NOMO-1 (cell line): Measurements from ENCODE around the gene DPP6.

ENCODE experiments used
- DNase-seq, 2 experiments: peaks; one replicate each; lab custom pipeline; 2025; ENCODE audit not compliant: unreplicated experiment in 2 of 2; lab: John Stamatoyannopoulos, UW

Gene DPP6

DNA sequence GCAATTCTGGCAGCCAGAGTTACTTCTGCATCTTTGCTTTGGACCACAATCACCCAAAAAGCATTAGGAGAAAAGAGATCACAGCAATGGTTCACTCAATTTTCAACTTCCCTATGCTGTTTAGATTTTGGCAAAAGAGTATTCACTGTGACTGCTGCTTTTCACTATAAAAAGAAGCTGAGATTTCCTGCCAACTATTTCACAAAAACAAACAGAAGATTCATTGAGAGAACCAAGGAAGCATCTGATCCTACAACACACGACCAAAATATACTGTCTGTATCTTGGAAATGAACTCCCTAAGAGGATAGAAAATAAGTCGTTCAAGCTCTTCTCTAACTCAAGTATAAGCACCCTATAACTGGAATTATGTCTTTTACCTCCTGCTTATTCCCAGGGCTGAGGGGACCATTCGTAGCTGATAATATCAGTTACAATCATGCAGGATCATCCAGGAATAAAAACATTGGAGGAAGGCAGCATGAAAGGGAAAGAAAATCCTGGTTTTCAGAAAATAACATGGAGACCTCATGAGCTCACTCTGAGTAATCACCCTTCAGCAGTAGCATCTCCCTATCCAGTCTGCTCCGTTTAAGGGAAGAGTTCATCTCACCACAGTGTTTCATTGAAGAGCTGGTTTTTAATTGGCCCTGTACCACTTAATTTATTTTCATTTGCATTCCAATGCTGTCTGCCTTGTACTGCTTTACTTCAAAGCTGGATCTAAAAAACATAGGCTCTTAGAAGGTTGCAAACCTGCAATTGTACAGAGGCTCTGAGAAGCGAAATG, 694.6 kb downstream of the DPP6 start:
- no peak for DNase-seq

DNA sequence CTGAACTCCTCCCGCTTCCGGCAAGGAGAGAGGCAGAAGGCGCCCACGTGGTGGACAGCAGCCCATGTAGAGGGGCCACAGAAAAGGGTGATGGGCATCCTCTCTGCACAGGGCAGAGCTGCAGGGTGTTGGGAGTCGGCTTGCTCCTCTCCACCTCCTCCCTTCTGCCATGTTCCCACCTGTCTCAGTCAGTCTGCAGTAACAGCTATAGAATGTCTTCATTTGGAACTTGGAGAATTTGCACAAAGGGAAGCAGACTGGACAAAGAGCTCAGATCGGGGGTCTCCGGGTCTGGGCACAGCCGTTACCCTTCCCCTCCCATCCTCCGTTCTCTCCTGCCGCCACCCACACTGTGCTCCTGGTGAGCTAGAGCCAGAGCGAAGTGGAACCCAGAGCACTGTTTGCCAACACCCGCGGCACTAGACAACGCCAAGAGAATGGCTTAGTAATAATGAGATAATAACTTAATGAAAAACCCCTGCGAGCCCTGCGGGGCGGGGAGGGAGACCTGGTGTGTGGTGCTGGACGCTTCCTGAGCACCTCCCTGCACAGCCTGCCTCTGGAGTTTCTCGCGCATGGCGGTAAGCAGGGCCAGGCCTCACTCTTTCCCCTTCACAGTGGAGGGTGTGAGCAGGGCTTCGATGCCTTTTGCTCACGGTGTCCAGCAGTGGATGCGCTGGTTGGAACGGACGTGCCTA, 696.0 kb downstream of the DPP6 start:
- DNase-seq: no peak

DNA sequence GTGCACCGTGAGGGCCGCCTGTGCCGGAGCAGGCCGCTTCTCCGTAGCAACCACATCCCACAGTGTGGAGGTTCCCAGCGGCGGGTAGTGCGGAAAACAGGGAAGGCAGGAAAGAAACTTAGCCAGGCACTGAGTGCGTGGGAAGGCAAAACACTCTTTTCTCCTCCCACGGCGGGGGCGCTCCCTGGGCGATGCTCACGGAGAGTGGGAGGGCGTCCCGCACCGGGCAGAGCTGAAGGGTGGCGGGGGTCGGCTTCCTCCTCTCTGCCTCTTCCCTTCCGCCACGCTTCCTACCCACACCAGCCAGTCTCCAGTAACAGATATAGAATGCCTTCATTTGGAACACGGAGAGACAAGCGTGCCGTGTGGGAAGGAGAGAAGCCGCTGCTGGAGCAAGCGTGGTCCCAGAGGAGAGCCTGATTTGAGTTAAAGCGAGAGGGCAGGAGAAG, 698.2 kb downstream of the DPP6 start:
- no peak for DNase-seq

DNA sequence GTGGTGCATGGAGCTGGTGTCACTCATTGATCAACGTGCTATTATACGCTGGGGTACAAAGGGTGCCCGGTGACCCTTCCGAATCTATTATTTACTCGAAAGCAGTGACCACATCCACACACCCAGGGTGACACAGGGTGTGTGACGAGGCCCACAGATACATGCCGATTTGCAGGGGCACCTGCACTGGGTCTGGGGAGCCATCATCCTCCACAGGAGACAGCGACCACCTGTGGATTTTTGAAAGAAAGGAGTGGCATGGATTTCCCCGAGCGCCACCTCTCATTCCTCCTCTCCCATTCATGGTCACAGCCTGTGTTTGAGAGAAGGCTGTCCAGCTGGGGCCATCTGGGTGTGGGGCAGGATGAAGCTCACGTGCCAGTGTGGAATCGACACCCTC, 701.0 kb downstream of the DPP6 start:
- no peak for DNase-seq

DNA sequence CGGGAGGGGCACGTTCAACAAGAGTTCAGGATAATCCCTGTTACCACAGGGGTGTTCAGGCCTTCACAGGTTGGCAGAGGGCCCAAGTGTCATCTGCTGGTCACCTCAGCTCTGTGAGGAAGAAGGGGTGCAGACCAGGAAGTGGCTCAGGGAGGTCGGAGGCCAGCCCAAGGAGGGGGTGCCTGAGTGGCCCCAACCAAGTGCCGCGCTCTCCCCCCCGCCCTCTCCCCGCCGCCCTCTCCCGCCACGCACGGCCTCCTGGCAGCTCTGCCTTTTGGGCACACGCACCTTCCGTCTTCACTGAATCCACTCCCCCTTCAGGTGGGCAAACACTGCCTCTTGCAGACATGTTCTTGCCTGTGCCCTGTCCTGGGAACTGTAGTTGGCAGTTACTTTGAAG, 705.6 kb downstream of the DPP6 start:
- no peak for DNase-seq

DNA sequence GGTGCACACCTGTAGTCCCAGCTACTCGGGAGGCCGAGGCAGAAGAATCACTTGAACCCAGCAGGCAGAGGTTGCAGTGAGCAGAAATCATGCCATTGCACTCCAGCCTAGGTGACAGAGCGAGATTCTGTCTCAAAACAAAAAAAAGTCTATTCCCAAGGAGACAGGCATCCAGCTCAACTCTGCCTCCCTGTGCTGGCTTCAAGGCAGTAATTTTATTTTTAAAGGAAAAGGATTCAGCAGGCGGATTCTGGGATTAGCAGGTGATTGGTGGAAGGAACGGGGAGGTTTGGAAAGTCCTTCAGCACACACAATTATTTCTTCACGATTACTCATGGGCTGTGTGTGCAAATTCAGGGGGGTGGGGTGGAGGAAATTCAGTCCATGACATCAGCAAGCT, 707.8 kb downstream of the DPP6 start:
- DNase-seq: no peak

DNA sequence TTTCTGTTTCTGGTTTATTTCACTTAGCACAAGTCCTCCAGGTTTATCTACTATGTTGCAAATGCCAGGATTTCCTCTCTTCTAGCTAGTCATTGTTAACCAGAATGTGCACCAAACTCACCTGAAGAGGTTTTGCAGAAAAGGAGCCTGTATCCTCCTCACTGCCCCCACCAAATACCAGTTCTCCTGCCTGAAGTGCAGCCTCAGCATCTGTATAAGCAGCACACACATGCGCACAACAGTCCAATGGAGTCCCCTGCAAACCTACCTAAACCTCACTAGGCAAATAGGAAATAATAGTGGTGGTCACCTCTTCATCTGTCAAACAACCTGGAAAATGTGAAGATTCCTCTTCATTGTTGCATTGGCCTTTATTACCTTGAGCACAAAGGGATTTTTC, 712.9 kb downstream of the DPP6 start:
- DNase-seq: no peak

DNA sequence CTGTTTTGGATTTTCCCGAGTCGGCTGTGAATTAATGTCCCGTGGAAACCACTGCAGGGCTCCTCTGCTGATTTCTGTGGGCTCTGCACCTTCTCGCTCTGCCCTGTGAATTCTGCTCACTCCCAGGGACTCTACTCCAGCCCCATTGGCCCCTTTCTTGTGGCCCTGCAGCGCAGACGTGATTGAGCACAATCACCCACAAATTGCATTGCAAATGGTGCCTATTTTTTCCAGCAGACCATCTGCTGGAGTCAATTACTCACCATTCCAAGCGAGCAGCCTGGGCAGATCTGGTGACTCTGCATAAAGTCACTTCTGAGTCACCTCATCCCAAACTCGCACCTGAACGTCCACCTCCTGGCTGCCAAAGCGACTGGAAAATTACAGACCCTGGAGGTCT, 714.9 kb downstream of the DPP6 start:
- DNase-seq: no peak

DNA sequence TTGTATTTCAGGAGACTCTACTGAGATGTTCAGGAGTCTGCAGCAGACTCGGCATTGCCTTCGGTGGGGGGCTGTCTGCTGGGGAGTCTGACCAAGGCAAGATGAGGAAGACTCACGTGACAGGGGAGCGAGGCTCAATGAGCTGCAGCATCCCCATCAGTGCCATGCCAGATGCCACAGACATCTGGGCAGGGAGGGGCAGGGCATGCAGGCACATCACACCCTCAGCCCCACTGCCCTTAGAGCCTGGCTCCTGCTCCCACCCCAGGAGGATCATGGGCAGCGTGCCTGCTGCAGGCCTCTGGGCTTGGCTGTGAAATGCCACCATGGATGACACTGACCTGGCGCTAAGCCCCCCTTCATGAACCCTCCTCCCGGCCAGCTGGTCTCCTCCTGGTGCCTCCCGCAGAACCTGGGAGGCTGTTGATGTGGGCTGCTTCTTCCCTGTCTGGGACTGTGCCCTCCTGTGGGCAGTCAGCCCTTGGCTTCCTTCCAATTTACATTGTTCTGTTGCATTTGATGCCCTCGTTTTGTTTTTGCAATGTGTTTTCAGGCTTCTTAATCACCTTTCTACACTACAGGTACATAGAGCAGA, 715.7 kb downstream of the DPP6 start:
- DNase-seq: no peak

DNA sequence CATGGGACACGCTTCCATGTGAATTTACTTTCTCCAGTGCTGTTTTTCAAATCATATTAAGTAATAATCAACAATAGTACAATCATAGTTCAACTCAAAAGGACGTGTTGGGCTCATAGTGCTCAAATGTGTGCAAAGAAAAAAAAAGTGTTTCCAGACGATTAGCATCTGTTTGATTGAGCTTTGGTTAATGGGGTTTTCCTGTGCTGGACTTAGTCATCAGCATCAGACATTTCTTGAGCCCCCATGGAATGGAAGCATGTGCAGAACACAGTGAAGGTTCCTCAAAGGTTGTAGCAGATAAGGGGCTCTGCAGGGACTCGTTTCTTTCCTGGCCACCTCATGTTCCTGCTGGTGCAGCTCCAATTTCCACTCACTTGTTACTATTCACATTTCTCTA, 716.8 kb downstream of the DPP6 start:
- no peak for DNase-seq

DNA sequence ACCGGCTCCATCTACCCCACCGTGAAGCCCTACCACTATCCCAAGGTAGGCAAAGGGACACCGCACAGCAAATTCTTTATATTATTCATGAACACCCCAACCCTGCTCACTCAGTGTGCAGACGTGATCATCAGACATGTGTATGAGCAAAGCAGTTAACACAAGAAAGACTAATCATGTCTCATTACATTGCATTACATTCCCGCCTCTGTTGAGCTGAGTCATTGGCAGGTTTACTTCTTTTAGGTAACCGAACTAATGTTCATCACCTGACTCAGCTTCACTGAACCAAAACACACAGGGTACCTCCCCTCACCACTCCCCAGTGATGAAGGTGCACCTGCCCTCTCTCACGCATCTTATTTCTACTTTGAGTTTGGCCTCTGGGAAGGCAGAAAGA, 717.3 kb downstream of the DPP6 start:
- DNase-seq: no peak

DNA sequence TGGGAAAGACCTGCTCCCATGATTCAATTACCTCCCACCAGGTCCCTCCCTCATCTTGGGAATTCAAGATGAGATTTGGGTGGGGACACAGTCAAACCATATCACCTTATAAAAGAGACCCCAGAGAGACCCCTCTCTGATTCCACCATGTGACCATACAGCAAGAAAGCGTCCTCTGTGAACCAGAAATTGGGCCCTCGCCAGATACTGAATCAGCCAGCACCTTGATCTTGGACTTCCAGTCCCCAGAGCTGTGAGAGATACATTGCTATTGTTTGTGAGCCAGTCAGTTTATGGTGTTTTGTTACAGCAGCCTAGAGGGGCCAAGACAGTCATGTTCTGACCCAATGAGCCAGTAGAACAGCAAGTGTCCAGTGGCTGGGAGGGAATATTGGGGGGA, 718.2 kb downstream of the DPP6 start:
- no peak for DNase-seq

DNA sequence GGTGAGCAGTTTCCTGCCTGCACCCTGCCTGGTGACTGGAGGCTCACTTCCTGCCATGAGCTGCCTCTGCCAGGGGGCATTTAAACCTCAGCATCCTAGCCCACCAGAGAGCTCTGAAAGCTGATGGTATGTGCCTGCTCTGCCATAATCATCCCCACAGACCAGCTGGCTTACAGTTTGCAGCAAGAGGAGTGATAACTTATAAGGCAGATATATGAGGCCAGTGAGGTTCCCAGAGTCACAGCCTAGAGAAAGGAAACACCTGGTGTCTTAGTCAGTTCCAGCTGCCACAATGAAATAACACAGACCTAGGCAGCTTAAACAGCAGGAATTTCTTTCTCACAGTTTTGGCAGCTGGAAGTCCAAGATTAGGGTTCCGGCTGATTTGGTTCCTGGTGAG, 718.8 kb downstream of the DPP6 start:
- no peak for DNase-seq

DNA sequence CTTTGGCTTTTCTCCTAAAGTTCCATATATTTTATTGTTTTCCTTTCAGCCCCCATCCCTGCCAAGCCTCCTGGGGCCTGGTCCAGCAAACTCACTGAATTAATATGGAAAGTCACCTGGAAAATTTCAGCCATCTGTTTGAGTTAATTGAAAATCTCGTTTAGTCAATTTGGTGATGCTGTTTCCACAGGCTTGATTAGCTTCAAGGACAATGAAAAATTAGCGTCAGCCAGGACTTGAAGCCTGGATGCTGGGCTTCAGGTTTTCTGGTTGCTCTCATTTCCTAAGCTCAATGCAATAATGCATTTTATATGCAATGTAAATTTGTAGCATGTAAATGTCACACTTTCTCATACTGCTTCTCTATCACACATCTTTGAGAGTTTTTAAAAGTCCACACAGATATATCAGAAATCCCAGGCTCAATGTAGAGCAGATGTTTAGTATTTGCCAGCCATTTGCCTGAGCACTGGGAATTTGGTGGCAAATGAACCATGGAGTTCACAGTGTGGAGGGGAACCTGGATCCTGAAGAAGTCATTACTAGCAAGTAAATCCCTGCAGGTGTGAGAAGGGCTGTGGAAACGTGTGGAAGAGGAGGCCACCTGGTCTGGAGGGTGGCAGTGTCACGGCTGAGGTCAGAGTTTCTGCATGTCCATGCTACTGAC, 722.2 kb downstream of the DPP6 start:
- no peak for DNase-seq

DNA sequence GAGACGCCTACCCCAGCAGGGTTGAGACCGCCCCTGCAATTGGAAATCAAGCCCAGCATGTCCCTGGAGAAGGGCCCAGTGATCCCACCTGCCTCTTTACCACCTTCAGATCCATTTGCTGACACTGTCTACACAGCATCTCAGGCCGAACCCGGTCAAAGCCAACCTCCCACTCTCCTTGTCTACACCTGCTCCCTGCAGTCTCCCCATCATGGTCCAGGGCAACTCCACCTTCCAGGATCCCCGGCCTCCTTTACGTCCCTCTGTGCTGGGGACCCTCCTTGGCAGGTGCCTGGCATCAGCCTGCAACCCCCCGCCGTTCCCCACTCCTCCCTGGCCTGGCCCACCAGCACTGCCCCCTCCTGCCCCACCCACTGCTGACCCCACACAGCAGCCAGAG, 723.5 kb downstream of the DPP6 start:
- DNase-seq: no peak

DNA sequence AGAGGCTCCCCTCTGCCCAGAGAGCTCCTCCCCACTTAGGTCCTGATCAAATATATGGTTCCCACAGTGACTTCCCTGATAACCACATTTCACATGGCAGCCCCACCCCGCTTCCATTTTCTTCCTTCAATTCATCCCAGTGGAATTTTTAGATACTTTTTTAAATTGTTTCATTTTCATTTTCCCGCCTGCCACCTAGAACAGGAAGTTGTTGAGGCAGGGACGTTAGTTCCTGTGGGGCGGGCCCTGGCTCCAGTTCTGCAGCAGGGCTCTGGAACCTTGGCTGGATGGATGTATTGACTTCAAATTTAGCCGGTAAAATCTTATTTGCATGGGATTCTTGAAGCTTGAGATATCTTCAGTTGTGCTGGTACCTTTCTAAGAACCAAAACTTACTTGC, 724.2 kb downstream of the DPP6 start:
- no peak for DNase-seq

DNA sequence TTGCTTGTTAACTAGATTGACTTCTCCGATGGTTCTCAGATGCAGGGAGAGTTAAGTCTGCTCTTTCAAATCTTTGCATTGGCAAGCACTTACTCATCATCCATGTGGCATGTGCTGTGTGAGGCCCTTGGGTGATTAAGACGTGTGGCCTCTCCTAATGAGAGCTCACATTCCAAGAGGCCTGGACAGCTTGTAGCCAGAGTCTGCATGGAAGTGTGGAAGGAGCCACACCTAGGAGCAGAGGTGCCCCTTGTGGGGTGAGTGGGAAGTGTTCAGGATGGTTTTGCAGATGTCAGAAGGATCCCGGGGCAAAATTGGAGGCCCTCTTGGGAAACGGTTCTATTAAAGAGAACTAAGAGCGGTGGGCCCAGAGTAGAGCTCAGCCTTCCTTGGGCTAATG, 724.8 kb downstream of the DPP6 start:
- no peak for DNase-seq

DNA sequence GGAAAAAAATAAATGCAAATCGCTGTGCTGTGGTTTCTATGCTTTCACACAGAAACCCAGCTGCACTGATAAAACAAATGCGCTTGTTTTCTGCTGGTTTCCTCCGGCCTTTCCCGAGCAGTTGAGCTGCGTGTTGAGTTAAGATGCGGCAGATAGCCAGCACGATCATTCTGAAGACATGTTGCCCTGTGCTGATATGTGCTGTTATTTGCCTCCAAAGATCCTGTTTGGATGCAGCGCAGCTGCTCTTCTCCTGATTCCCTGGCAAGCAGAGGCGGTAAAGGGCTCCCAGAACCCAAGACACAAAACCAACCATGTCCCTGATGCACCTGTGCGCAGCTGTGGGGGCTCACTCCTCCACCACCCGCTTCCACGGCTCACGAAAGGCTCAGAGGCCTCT, 725.3 kb downstream of the DPP6 start:
- DNase-seq: no peak

DNA sequence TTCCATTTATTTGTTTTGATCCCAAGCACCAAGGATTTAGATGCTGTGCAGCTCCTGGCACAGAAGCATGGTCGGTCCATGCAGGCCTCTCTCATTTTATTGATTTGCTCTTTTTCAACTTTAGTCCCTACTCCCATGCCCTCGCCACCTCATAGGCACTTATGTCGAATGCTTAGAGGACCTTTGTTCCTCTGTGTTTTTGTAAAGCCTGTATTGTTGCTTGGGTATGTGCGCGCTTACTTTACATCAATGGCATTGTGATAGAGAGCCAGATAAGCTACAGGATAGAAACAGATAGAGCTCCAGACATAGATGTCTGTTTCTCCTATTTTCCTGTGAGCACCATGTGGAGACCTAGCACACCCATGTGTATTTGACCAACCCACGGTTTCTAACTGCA, 725.7 kb downstream of the DPP6 start:
- DNase-seq: no peak

DNA sequence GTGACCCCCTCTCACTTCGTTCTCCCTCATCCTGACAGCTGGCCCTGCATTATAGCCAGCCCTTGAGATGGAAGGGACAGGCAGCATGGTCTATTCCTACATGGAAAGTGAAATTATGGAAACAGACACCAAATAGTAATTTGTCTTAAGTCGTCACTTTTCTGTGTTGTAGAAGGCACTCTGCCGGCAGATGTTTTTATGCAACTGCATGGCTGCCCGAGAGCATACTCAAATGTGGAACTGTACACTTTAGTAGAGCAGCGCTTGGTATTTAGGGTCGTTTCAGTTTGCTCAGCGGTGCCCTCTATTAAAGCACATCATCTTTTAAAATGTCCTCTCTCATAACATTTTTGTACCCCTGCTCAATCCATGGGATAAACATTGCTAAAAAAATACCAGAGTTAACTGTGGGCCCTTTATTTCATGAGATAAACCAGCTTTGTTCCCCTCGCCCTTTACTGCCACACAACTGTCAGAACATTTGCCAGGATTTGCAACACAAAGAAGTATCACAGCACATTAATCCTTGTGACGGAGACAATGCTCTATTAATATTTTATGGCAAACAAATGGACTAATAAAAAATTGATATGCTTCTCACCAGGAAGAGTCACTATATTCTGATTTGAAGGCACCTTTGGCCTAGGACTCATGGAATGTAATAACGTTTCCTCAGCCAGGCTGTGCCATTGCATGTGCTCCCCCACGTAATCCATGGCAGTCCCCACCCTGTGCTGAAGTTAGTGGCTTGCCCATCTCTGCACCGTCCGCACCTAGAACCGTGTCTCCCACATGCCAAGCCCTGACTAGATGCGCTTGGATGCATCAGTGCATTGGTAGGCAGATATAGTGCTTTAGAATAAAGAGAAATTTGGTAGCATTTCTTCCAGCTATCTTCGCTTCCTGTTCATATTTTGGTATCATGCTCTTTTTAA, 729.4 kb downstream of the DPP6 start:
- no peak for DNase-seq
